Cerebellar cortex (tissue), 1 donor: ENCODE measurements around the gene CHN1.

Experiments
- DNase-seq: peaks from one replicate; pipeline ENCODE4 v3.0.0-alpha.2; 2015; ENCODE audit warnings: low spot score

Gene CHN1

DNA sequence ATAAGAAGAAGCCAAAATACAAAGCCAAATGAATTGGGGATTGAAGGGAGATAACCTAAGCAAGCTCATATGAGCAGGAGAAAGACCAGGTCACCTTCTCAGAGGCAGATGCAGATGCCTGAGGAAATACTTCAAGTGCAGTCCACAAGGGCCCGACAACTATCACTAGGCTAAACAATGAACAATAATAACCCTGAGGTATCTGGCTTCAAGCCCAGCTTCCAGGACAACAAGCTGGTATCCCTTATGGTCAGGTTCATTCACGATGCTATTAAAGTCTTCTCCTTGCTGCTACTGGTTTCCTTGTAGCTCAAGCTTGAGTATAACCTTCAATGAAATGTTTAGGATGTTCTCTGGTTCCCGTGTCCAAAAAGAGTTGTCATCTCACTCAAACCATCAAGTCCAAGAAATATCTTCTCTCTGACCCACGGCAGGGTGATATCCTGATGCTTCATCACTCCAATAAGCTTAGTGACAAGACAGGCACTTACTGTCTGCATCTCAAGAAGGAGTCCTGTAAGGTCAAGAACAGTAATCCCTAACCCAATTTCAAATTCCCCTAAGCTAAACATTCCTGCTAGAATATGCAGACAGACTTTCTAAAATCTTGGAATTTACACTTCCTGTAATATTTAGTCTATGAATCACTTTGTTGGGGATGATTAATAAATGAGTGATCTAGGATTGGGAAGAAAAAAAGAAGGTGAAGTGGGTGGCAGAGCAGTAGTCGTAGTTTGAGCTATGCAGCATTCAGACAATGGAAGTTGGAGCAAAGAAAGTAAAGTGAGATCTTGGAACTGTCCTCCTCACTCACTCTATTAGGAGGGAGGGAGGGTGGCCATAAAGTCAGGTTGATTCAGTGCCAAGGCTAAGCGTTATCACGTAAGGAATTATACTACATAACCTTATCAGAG, 33.1 kb downstream of the CHN1 start:
- peak; percentile 85 for DNase-seq

DNA sequence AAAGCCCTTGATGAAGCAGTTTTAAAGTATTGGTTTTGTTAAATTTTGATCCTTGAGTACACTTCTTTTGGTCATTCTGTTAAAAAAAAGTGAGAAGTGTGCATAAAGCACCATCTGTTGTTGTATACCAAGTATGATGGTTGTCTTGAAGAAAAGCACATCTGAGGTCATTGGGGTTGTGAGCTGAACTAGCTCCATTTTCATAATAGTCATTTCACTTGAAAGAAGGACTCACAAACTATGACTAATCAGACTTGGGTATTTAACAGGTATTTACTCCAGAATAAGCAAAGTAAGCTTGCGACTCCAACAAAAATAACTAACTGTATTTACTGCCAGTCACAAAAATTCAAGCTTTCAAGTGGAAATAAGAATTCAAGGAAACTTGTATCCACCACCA, 35.1 kb downstream of the CHN1 start:
- DNase-seq = no peak

DNA sequence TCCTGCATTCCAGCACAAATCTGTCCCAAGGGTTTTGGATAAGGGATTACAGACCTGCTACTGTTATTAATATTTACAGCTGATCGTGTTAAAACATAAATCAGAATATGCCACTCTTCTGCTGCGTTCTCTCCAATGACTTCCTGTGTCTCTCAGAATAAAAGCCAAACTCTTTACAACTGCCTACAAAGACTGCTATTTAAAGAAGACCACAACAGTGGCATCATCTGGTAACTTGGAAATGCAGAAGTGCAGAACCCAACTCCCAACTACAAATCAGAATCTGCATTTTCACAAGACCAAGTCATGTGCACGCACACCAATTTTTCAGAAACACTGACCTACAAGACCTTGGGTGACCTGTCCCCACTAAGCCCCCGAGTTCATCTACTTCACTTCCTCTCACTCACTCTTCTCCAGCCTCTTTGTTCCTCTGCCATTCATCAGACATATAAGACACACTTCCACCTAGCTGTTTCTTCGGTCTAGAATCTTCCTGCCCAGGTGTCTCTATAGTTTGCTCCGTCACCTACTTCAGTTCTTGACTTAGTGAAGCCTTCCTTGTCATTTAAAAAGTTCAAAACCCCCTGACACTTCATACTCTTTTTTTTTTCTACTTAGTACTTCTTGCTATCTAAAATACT, 36.0 kb downstream of the CHN1 start:
- DNase-seq = no peak

DNA sequence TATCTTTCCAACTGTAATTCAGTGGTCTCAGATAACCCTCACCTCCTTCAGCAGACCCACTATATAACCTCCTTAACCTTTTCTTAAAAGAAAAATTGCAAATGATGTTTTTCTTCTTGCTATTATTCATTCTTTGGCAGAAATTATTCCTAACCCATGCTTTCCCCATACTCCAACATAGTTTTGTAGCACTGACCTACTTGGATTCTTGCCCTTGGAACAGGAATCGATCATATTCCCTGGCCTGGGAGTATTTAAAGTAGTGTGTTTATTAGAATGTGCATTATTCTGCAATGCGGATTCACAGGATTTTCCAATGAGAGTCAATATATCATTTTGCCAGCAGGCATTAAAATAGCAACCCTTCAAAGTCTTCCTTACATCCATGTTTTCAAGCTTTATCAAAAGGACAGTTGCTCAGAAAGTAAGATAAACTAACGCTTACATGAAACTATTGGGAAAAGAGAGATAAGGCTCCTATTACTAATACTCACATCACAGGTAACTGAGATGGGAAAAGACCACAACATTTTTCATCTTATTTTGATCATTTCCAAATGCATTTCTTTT, 37.4 kb downstream of the CHN1 start:
- no peak for DNase-seq

DNA sequence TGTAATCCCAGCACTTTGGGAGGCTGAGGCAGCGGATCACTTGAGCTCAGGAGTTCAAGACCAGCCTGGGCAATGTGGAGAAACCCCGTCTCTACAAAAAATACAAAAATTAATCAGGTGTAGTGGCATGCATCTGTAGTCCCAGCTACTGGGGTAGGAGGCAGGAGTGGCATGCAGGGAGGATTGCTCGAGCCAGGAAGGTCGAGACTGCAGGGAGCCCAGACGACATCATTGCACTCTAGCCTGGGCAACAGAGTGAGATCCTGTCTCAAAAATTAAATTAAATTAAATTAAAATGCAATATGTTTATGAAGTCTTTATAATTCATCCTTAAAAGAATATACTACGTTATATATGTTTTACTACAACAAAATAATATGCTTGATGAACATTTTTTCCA, 38.1 kb downstream of the CHN1 start:
- DNase-seq = no peak

DNA sequence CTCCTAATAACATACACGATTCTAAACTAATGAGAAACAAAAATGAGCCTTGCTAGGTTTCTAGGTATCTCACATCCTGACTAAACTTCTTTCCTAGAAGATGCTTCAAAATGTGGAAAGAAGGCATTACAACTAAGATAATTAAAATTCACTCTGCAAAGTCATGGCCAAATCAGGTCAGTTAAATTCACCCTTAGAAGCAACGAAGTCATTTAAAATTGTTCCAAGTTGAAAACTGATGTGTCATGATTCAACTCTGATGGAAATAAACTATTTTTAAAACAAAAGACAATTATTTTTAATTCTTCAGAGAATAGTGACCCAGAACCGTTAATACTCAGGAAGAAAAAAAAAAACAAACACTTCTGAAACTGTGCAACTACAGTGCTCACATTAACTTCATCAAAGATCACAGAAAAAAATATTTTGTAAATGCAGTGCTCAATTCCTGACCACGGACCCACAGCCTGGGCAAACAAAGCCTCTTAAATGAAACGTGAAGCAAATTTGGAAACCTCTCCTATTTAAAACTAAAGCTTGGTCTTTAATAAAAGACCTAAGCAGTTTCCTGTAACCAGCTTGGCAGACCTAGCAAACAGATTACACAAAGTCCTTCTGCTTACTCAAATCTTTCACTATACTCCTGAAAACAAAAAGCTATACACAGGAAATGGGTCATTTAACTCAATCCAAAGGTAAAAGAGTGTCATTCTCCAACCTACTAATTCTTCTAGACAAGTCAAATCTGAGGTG, 39.0 kb downstream of the CHN1 start:
- DNase-seq = no peak

DNA sequence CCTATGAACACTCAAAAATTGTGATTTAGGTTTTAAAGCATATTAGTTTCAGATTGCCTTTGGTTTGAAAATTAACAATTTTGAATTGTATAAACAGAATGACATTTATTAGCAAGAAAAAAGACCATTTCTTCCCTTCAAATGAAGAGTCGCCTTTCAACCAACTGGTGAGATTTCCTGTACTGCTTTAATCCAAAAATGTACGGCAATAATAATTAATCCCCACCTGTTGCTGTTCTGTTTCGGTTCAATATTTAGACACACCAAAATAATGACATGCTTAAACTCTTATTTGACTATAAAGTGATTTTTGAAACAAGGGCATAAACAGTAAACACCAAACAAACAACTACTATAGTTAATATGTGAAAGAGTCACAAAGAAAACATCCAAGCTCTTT, 39.6 kb downstream of the CHN1 start:
- no peak for DNase-seq

DNA sequence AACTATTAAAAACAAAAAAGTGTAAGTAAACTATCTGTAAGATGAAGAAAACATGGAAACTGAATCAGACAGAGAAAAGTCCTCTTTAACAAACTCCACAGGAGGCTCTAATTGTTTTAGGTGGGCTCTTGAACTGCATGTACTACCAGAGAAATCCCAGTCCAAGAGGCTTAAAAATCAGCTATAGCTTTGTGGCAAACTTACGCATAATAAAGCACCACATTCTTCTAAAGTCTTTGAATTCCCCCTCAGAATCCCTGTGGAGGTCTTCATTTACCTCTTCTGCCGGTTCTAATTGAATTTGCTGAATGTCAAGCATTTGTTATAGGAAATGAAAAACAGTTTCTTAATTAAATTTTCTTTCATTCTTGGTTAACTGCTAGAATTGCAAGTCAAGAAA, 40.8 kb downstream of the CHN1 start:
- DNase-seq = no peak

DNA sequence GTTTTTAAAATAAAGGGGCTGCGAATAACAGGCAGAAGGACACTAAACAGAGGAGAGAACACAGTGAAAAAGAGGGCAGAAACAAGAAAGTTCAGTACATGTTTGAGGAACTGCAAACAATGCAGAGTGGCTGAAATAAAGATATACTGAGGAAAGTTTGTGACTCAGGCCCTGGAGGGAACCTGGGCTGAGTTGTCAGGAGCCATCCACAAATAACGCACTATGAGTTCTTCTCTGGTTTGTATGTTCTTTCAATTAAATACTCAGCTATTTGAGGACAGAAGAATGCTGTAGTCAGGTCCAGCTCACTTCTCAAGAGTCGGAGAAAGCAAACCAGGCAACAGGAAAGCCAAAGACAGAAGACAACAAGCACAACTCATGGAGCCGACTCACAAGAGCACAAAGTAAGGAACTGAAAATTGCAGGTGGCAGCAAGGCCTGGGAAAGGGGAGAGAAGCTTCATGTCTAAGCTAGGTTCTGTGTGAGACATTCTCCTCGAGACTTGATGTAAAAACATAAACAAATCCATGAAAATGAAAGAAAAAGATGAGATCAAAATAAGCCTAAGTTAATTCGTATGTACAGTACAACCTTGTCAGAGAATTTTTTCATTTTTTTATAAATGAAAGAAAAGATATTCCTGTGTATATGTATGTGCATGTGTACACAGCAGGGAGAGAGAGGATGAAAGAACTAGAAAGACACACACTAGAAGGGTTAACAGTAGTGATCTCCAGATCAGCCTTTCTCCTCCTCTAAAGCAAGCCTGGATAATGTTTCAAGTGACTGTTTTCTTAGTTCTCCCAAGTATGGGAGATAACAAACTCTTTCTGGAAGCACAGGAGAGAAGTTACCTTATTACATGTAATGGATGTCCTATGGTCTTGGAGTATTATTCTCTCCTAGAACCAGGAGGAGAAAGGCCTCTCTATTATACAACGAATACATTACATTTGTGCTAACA, 41.5 kb downstream of the CHN1 start:
- no peak for DNase-seq

DNA sequence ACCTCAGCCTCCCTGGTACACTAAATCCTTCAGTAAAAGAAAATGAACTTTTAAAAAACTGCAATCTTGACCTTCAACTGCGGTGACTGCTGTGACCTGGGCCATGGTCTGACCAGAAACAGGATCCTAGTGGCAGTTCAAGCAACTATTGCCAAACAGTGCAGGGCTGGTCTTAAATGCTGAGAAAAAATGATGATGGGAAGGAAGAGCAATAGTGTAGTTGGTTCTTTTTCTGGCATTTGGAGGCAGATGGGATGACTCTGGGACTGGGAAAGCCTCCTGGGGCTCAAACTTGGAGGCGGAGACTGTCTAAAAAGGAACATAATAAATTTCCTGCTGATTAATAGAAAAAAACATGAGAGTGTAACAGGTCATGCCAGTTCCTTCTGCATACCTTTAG, 45.4 kb downstream of the CHN1 start:
- DNase-seq = peak; percentile 55

DNA sequence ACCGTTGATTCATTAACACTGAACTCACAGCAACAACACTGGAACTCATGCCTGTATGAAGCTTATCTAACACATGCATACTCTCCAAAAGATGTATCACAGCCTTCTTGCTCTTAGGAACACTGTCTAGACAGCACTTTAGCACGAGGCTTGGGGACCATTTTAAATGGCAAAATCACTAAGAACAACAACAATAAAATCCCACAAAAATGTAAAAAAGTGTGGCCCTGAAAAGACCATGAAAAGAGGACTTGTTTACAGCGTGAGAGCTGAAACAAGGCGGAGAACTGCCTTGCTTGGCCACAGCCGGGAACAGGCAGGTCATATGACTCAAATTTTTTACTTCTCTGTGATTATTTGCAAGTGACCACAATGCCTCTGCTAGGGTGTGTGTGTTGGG, 48.1 kb downstream of the CHN1 start:
- DNase-seq = no peak

DNA sequence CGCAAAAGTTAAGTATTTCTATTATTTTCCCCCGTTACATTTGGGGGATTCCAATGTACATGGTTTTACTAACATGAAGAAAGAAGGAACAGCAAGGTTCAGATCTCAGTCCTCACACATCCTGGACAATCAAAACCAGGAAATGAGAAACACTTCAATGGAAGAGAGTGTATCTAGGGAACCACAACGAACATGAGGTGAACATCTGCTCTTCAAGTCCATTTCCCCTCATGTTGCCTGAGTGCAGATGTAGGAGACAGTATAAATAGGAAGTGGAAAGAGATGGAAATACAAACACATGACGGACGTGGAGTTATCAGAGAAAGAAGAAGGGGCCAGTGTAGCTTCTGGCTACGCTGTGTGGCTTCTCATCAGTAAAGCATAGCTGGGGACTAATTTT, 52.6 kb downstream of the CHN1 start:
- DNase-seq = no peak

DNA sequence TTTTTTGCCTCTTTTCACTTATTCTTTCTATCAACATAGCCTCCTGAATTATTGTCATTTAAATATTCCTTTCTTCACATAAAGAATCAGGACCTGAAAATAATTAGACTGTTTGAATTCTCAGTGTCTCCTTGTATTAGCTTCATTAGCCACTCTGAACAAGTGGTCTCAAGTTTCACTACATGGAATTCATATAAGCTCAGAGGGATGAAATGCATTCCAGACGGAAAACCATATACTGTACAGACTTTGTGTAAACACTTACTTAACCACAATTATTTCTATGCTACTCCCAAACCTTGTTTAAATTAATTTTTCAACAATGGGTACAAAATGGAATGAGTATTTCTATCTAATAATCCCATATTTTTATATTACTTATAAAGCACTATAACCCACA, 53.4 kb downstream of the CHN1 start:
- no peak for DNase-seq

DNA sequence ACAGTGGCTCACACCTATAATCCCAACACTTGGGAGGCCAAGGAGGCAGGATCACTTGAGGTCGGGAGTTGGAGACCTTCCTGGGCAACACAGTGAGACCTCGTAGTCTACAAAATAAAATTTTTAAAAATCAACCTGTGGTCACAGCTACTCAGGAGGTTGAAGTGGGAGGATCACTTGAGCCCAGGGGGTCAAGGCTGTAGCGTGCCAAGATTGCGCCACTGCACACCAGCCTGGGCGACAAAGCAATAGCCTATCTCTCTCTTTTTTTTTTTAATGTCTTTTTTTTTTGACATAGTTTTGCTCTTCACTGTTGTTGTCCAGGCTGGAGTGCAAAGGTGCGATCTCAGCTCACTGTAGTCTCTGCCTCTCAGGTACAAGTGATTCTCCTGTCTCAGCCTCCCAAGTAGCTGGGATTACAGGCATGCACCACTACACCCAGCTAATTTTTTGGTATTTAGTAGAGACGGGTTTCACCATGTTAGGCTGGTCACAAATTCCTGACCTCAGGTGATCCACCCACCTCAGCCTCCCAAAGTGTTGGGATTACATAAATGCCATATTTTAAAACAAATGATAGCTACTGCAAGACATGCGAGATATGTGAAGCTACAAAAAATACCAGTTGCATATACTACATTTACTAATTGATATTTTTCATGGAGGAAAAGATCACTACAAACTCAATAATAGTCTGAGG, 55.0 kb downstream of the CHN1 start:
- DNase-seq = no peak

DNA sequence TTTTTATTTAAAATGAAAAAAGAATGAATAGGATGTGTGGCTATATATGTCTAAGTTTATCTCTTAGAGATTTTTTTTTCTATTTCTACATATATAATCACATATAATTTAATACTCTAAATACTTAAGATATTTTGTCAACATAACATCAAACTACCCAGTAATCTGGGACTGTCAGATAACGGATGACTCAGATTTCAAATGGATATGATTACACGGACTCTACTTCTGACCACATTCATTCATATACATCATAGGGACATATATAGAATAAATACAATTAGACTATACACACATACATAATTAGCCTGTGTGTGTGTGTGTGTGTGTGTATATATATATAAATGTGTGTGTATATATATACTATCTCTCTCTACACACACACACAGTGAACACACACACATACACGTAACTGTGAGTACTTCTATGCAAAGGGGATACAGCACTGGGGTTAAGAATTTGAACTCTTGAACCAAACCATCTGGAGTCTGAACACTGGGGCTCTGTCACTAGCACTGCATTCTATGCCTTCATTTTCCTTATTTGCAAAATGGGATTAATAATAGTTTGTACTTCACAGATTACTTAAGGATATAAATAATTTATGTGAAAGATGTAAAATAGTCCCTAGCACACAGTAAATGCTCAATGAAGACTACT, 59.5 kb downstream of the CHN1 start:
- no peak for DNase-seq

DNA sequence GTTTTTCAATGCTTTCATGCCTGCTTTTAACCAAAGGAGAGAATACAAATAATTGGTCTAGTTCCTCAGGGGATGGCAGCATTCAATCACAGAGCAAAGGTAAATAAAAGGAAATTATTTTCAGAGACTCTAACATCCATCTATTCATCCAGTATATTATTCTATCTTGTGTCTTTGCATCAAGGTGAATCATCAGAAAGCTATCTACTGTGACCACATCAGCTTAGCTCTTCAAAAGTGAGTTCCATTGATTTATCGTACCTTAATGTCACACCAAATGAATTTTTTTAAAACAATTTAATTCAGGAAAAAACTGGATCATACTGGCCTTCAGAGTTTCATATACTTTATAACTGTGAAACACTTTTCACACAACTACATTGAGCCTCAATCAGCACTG, 66.1 kb downstream of the CHN1 start:
- no peak for DNase-seq

DNA sequence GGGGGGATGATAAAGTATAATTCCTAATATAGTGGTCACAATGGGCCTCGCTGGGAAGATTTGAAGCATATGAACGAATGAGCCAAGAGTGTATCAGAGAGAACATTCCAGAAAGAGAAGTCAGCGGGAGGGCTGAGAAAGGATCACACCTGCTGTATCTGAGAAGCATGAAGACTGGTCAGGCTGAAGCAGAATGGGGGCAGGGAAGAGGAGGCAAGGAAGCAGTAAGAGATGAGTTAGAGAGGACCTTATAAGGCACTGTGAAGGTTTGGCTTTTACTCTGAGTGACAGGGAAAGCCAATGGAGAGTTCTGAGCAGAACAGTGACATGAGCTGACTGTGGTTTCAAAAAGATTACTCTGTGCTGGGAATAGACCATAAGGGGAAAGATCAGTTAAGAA, 73.5 kb downstream of the CHN1 start:
- no peak for DNase-seq

DNA sequence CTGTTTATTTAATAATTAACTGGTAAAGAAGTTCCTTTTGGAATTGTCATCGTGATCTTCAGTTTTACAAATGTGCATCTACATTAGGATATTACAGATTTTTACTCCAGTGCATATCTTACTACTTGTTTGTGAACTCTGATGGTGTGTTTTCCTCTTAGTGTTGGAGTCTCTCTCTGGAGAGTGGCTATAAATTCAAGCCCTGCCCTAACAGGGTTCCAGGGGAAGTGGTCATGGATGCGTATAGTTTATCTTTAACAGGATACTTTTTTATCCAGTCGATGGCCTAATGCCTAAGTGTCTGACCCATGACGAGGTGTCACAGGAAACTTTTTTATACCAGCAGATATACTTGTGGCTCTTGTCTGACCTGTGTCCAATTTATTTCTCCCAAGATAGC, 75.4 kb downstream of the CHN1 start:
- no peak for DNase-seq

DNA sequence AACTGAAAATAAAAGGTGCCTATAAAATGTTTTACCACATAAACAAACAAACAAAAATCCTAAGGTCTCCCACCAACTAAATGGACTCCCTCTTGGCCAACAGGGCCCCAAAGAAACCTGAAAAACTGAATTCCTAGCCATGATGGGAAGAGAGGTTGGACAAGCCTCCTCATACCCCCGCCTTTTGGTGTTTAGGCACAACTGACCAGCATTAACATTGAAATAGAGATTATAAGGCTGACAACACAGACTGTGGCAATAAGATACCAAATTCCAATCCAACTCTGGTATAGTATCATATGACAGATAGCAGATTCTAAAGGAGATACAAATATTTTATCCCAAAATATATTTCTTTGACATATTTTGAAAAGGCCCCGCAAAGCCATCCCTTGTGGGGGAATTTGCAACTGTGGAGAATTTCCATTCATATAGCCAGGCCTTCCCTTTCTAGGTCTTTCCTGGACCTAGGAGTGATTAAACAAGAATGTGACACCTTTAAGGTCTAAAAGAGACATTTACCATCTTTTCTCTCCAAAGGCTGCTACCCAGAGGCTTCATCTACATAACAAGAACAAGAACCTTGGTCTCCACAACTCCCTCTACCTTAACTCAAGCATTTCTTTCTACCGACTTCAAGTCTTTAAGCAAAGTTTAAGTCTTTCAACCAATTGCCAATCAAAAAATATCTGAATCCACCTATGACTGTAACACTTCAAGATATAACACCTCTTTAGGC, 80.0 kb downstream of the CHN1 start:
- no peak for DNase-seq
